ENCODE results near the gene CLRN2. TPM values are rescaled to one million over a fixed set of nuclear protein-coding genes. Genes with fewer than 3 reads are reported as not detected.

Gene CLRN2
- total RNA-seq, 2 donors from 2014 or later: not detected

DNA sequence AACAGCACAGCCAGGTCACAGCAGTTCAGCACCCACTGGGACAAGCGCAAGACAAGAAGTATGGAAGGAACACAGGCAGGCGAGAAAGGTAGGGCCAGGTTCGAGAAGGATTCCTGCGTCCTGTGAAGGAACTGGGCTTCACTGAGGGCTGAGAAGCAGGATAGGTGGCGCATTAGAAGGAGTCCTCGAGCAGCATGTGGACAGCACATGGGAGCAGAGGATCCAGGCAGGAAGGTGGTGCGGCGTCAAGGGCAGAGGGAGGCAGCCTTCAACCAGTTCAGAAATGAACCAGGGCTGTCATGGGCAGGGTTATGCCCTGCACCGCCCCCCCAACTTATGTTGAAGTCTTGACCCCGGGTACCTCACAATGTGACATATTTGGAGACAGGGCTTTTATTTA lies 31.3 kb downstream of the CLRN2 start:
- Histone ChIP-seq H3K27ac (no peak overlapping the region), H3K4me3 (no peak overlapping the region), H3K36me3 (no peaks in the 10 kb centered on the region), H3K9me3 (no peaks in the 10 kb centered on the region), H3K27me3 (replicated peaks; ENCODE audit: insufficient read depth) (no peaks in the 10 kb centered on the region), H3K4me1 (replicated peaks) (no peaks in the 10 kb centered on the region)
- WGBS: 89% methylated on average over 10 of the region's 10 CpGs
- intact Hi-C loops (cut with DNase I): loop anchor here (5.0 kb wide), 1 partner anchor 1046 kb away; no protein-coding TSS in a partner anchor
- TF ChIP-seq POLR2AphosphoS5 (IDR thresholded peaks at IDR 0.05) (no peak), POLR2A (IDR thresholded peaks at IDR 0.05) (no peak)
- TF ChIP-seq, protein P1, sequence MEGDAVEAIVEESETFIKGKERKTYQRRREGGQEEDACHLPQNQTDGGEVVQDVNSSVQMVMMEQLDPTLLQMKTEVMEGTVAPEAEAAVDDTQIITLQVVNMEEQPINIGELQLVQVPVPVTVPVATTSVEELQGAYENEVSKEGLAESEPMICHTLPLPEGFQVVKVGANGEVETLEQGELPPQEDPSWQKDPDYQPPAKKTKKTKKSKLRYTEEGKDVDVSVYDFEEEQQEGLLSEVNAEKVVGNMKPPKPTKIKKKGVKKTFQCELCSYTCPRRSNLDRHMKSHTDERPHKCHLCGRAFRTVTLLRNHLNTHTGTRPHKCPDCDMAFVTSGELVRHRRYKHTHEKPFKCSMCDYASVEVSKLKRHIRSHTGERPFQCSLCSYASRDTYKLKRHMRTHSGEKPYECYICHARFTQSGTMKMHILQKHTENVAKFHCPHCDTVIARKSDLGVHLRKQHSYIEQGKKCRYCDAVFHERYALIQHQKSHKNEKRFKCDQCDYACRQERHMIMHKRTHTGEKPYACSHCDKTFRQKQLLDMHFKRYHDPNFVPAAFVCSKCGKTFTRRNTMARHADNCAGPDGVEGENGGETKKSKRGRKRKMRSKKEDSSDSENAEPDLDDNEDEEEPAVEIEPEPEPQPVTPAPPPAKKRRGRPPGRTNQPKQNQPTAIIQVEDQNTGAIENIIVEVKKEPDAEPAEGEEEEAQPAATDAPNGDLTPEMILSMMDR (IDR thresholded peaks at IDR 0.05): no peak
- DNase-seq (ENCODE audit: low spot score): no peak

GRCh38 chr4:17546678-17547077 lies 31.7 kb downstream of the CLRN2 start:
- no peaks in the 10 kb centered on the region for H3K27me3 ChIP-seq (replicated peaks; ENCODE audit: insufficient read depth)
- H3K36me3 ChIP-seq: no peaks in the 10 kb centered on the region
- intact Hi-C loops (cut with DNase I): loop anchor here (5.0 kb wide), 1 partner anchor 1046 kb away; no protein-coding TSS in a partner anchor
- no peak overlapping the region for H3K27ac ChIP-seq
- H3K4me1 ChIP-seq (replicated peaks): no peaks in the 10 kb centered on the region
- DNase-seq (ENCODE audit: low spot score): no peak
- no peak overlapping the region for H3K4me3 ChIP-seq
- H3K9me3 ChIP-seq: no peaks in the 10 kb centered on the region
- 84% methylated on average over 12 of the region's 12 CpGs for WGBS
- TF ChIP-seq, protein P1 (IDR thresholded peaks at IDR 0.05): no peak

DNA sequence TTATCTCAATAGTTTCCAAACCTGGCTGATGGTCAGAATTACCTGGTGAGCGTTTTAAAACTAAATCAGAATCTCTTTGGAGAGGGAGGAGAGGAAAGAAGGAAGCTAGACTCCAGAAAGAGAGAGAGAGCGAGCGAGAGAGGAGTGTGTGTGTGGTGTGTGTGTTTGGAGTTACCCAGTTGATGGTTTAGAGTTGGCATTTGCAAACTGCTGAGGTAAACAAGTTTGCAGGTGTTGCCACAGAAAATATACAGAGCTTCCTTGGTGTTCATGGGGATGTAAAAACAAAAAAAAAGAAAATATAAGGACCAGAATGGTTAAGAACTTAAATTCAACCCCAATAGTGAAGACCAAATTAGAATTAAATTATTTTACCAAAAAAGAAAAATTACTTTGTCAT lies 35.6 kb downstream of the CLRN2 start:
- 79% methylated on average over 3 of the region's 3 CpGs for WGBS

DNA sequence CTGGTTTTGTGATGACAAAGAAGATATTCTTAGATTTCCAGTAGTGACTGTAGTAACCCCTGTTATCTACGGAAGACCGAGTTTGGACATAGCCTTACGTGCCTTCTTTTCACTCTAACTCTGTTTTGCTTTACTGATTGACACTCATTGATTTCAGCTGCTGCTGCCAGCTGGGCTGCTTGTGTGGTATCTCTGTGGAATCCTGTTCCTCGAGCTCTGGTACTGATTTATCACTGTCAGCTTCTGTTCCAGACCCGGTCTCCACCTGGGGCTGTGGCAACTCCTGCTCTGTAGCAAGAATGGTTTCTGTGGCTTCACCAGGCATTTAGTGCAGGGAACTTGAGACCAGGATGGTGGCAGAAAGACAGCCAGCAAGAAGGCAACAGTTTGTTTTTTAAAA lies 37.5 kb downstream of the CLRN2 start:
- Histone ChIP-seq H3K27ac (no peak overlapping the region), H3K36me3 (no peaks in the 10 kb centered on the region), H3K4me1 (replicated peaks) (no peaks in the 10 kb centered on the region), H3K9me3 (no peaks in the 10 kb centered on the region), H3K4me3 (no peak overlapping the region), H3K27me3 (replicated peaks; ENCODE audit: insufficient read depth) (no peaks in the 10 kb centered on the region)
- TF ChIP-seq POLR2AphosphoS5 (IDR thresholded peaks at IDR 0.05) (no peak), POLR2A (IDR thresholded peaks at IDR 0.05) (no peak)
- DNase-seq (ENCODE audit: low spot score): no peak
- WGBS: 54% methylated on average over 5 of the region's 5 CpGs
- intact Hi-C loops (cut with DNase I): loop anchor here (10.0 kb wide), 1 partner anchor 252 kb away; no protein-coding TSS in a partner anchor

More for the DNA sequence above, 35.6 kb downstream of the CLRN2 start:
- H3K36me3 ChIP-seq: no peaks in the 10 kb centered on the region
- H3K27me3 ChIP-seq (replicated peaks; ENCODE audit: insufficient read depth): no peaks in the 10 kb centered on the region
- intact Hi-C loops (cut with DNase I): loop anchor here (10.0 kb wide), 1 partner anchor 254 kb away; no protein-coding TSS in a partner anchor
- no peak for TF ChIP-seq POLR2AphosphoS5 (IDR thresholded peaks at IDR 0.05)
- TF ChIP-seq, protein P1 (IDR thresholded peaks at IDR 0.05): no peak
- no peak overlapping the region for H3K27ac ChIP-seq
- no peak overlapping the region for H3K4me3 ChIP-seq
- H3K9me3 ChIP-seq: no peaks in the 10 kb centered on the region
- no peak for DNase-seq (ENCODE audit: low spot score)
- H3K4me1 ChIP-seq (replicated peaks): no peaks in the 10 kb centered on the region

DNA sequence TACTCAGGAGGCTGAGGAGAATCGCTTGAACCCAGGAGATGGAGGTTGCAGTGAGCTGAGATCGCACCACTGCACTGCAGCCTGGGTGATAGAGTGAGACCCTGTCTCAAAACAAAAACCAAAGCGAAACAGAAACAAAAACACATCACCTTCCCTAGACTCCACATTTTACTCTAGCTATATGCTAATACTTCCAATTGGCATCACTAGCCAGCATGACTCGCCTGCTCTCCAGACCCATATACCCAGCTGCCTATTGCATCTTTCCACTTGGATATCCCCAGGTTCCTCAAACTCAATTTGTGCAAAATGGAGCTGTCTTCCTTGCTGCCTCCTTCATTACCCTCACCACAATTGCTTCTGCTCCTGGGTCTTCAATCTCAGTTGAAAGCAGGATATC lies 39.6 kb downstream of the CLRN2 start:
- no peaks in the 10 kb centered on the region for H3K4me1 ChIP-seq (replicated peaks)
- WGBS: 77% methylated on average over 4 of the region's 4 CpGs
- H3K36me3 ChIP-seq: no peaks in the 10 kb centered on the region
- TF ChIP-seq, protein P1 (IDR thresholded peaks at IDR 0.05): no peak
- no peak for TF ChIP-seq POLR2AphosphoS5 (IDR thresholded peaks at IDR 0.05)
- no peak for TF ChIP-seq POLR2A (IDR thresholded peaks at IDR 0.05)
- H3K9me3 ChIP-seq: no peaks in the 10 kb centered on the region
- no peak for DNase-seq (ENCODE audit: low spot score)
- no peak overlapping the region for H3K27ac ChIP-seq
- no peaks in the 10 kb centered on the region for H3K27me3 ChIP-seq (replicated peaks; ENCODE audit: insufficient read depth)
- no peak overlapping the region for H3K4me3 ChIP-seq
- intact Hi-C loops (cut with DNase I): loop anchor here (10.0 kb wide), 1 partner anchor 250 kb away; no protein-coding TSS in a partner anchor
